Measurements from ENCODE around the gene PARP4.
"Not testable (repeated sequence)": the region's sequence is repeated elsewhere in the genome, so short reads cannot be mapped to it uniquely, and the experiment has no call there.

The PARP4 gene

GRCh38 chr13:24450530-24450929, 62.0 kb downstream of the PARP4 start:
- H3K36me3 ChIP-seq: peaks cover 96% of the 10 kb centered on the region
- no peaks in the 10 kb centered on the region for H3K27me3 ChIP-seq
- TF ChIP-seq, protein P1, sequence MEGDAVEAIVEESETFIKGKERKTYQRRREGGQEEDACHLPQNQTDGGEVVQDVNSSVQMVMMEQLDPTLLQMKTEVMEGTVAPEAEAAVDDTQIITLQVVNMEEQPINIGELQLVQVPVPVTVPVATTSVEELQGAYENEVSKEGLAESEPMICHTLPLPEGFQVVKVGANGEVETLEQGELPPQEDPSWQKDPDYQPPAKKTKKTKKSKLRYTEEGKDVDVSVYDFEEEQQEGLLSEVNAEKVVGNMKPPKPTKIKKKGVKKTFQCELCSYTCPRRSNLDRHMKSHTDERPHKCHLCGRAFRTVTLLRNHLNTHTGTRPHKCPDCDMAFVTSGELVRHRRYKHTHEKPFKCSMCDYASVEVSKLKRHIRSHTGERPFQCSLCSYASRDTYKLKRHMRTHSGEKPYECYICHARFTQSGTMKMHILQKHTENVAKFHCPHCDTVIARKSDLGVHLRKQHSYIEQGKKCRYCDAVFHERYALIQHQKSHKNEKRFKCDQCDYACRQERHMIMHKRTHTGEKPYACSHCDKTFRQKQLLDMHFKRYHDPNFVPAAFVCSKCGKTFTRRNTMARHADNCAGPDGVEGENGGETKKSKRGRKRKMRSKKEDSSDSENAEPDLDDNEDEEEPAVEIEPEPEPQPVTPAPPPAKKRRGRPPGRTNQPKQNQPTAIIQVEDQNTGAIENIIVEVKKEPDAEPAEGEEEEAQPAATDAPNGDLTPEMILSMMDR (IDR thresholded peaks at IDR 0.05): no peak
- no peaks in the 10 kb centered on the region for H3K9me3 ChIP-seq
- H3K27ac ChIP-seq: no peak overlapping the region
- H3K4me3 ChIP-seq (ENCODE audit: low read depth in 1 of 2, low read length in 1 of 2): no peak overlapping the region
- H3K4me1 ChIP-seq (ENCODE audit: control insufficient read depth in 1 of 2, insufficient read depth in 1 of 2, low read depth in 1 of 2, low read length in 1 of 2): no peaks in the 10 kb centered on the region

- not testable (repeated sequence) for H3K9me3 ChIP-seq; H3K27ac ChIP-seq; H3K27me3 ChIP-seq; H3K4me3 ChIP-seq (ENCODE audit: low read depth in 1 of 2, low read length in 1 of 2); H3K4me1 ChIP-seq (ENCODE audit: control insufficient read depth in 1 of 2, insufficient read depth in 1 of 2, low read depth in 1 of 2, low read length in 1 of 2)
- peaks cover 95% of the 10 kb centered on the region for H3K36me3 ChIP-seq
These were observed 67.7 kb downstream of the PARP4 start for GRCh38 chr13:24444851-24445250.

DNA sequence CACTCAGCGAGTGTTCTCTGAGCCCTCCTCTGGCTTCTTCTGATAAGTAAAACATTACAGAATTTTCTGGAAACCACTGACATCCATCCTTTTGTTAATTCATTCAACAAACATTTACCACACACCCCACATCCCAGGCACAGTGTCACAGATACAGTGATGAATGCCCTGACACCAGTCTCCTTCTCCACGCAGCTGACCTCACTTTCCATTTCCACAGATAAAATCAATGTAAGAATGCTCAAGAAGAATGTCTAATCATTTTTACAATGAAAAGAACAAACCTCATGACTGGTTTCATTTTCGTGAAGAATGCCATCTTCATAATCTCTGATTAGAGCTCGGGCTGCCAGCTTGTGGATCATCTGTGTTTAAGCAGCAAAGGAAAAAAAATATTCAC, 69.2 kb downstream of the PARP4 start:
- TF ChIP-seq, protein P1 (IDR thresholded peaks at IDR 0.05): no peak
- Histone ChIP-seq H3K9me3 (no peaks in the 10 kb centered on the region), H3K4me1 (ENCODE audit: control insufficient read depth in 1 of 2, insufficient read depth in 1 of 2, low read depth in 1 of 2, low read length in 1 of 2) (no peaks in the 10 kb centered on the region), H3K36me3 (peaks cover 96% of the 10 kb centered on the region), H3K4me3 (ENCODE audit: low read depth in 1 of 2, low read length in 1 of 2) (no peak overlapping the region), H3K27ac (no peak overlapping the region), H3K27me3 (no peaks in the 10 kb centered on the region)

- not testable (repeated sequence) for H3K9me3 ChIP-seq; H3K27ac ChIP-seq; H3K4me3 ChIP-seq (ENCODE audit: low read depth in 1 of 2, low read length in 1 of 2); H3K27me3 ChIP-seq; H3K4me1 ChIP-seq (ENCODE audit: control insufficient read depth in 1 of 2, insufficient read depth in 1 of 2, low read depth in 1 of 2, low read length in 1 of 2)
- peaks cover 87% of the 10 kb centered on the region for H3K36me3 ChIP-seq
These were observed 86.5 kb downstream of the PARP4 start for GRCh38 chr13:24426045-24426444.

DNA sequence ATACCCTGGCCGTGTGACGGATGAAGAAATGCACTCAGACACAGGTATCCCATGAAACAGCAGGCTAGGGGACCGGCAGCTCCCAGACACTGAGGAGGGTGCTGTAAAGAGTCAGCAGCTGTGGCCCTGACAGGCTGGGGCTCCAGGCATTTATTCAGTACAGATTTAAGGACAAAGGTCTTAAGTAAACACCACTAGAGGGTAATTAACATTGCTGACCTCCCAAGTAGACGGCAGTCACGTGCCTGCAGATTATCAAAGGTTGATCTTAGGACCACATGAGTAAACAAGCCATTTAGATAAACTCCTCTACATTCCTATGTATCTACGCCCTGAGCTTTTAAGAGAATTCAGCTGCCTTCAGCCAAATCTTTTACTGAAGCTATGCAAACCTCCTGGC, 92.9 kb downstream of the PARP4 start:
- not testable (repeated sequence) for H3K27ac ChIP-seq; H3K27me3 ChIP-seq; H3K4me1 ChIP-seq (ENCODE audit: control insufficient read depth in 1 of 2, insufficient read depth in 1 of 2, low read depth in 1 of 2, low read length in 1 of 2); H3K4me3 ChIP-seq (ENCODE audit: low read depth in 1 of 2, low read length in 1 of 2); H3K9me3 ChIP-seq
- H3K36me3 ChIP-seq: peaks cover 58% of the 10 kb centered on the region

- Histone ChIP-seq H3K9me3 (no peaks in the 10 kb centered on the region), H3K4me1 (ENCODE audit: control insufficient read depth in 1 of 2, insufficient read depth in 1 of 2, low read depth in 1 of 2, low read length in 1 of 2) (no peaks in the 10 kb centered on the region), H3K27ac (no peak overlapping the region), H3K36me3 (no peaks in the 10 kb centered on the region), H3K4me3 (ENCODE audit: low read depth in 1 of 2, low read length in 1 of 2) (no peak overlapping the region), H3K27me3 (peaks cover 24% of the 10 kb centered on the region)
- TF ChIP-seq, protein P1 (IDR thresholded peaks at IDR 0.05): no peak
These were observed 104.7 kb downstream of the PARP4 start for GRCh38 chr13:24407844-24408243.

- TF ChIP-seq, protein P1 (IDR thresholded peaks at IDR 0.05): no peak
- H3K27ac ChIP-seq: no peak overlapping the region
- H3K36me3 ChIP-seq: no peaks in the 10 kb centered on the region
- H3K4me1 ChIP-seq (ENCODE audit: control insufficient read depth in 1 of 2, insufficient read depth in 1 of 2, low read depth in 1 of 2, low read length in 1 of 2): no peaks in the 10 kb centered on the region
- H3K27me3 ChIP-seq: peaks cover 21% of the 10 kb centered on the region
- no peaks in the 10 kb centered on the region for H3K9me3 ChIP-seq
- no peak overlapping the region for H3K4me3 ChIP-seq (ENCODE audit: low read depth in 1 of 2, low read length in 1 of 2)
These were observed 106.1 kb downstream of the PARP4 start for GRCh38 chr13:24406524-24406923.
